Stimulated activated CD8-positive, alpha-beta memory T cell treated with anti-CD3 and anti-CD28 coated beads, Interleukin-7, amount 100 ng/mL, for 4 hours (primary cell): Measurements from ENCODE around the gene INSL3.
"Not testable (repeated sequence)": the region's sequence is repeated elsewhere in the genome, so short reads cannot be mapped to it uniquely, and the experiment has no call there.

Source experiments
- DNase-seq, 2 donors: peaks; one replicate each; pipeline ENCODE4 v3.0.0-alpha.2; 2020; ENCODE audit warnings: low read depth in 2 of 2

INSL3 gene

GRCh38 chr19:17784201-17785008 is 36.9 kb downstream of the INSL3 start:
- DNase-seq, result peak; percentile 43 to 57

- not testable (repeated sequence) for DNase-seq
Measured at GRCh38 chr19:17783721-17784120, 37.6 kb downstream of the INSL3 start.

GRCh38 chr19:17780781-17781180 is 40.5 kb downstream of the INSL3 start:
- DNase-seq, result no peak

DNA sequence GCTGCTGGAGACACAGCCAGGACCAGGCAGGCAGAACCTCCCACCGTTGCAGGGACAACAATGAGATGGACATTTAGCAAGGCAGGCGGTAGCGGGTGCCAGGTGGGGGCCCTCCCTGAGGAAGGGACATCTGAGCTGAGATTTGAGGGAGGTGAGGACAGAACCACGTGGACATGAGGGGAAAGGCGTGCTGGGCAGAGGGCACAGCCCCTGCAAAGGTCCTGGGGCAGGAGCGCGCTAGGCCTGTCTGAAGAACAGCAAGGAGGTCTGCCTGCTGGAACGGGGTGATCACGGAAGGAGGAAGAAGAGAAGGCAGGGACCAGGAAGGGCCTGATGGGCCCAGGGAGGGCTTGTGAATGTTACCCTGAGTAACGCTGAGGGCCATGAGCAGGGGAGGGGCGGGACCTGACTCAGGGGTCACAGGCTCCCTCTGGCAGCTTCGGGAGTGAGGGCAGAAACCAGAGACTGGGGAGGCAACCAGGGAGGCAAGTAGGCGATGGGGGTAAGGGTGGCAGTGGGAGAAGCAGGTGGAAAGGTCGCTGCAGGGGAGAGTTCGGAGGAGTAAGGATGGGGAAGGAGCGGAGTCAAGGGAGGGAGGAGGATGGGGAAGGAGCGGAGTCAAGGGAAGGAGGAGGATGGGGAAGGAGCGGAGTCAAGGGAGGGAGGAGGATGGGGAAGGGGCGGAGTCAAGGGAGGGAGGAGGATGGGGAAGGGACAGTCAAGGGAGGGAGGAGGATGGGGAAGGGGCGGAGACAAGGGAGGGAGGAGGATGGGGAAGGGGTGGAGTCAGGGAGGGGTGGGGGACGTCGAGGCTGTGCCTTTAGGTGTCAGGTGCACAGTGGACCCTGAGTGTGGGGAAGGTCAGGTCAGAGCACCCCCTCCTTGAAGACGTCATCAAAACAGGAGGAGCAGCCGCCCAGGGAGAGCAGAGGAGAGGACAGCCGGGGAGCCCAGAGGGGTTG is 42.1 kb downstream of the INSL3 start:
- DNase-seq, result no peak

GRCh38 chr19:17778251-17778967 is 42.9 kb downstream of the INSL3 start:
- DNase-seq, result no peak

- DNase-seq, result not testable (repeated sequence)
Measured at GRCh38 chr19:17777840-17778239, 43.5 kb downstream of the INSL3 start.

DNA sequence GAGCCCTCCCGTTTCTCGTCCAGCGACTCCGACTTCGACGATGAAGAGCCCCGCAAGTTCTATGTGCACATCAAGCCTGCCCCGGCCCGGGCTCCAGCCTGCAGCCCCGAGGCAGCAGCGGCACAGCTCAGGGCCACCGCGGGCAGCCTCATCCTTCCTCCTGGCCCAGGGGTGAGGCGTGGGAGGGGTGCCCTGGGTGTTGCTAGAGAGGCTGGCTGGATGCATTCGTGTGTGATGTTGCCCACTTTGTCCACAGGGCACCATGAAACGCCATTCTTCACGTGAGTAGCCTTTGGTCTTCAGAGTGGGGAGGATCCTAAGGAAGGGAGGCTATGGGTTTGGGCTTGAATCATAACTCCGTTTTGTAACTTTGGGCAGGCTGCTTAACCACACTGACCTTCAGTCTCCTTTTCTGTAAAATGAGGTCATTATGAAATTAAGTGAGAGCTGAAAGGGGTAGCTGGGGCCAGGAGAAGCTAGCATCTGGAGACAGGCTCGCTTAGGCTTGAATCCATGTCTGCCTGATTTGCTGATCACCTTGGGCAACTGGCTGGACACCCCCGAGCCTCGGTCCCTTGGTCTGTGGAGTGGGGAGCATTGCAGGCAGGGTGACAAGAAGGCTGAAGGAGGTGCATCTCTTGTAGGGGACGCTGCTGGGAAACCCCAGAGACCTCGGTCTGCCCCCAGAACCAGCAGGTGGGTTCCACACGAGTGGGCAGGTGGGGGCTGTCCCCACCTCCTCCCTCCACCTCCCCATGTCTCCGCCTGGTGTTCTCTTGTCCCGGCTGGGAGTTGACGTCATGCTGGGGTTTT is 45.1 kb downstream of the INSL3 start:
- no peak for DNase-seq

- no peak for DNase-seq
Measured at GRCh38 chr19:17775245-17775927, 45.9 kb downstream of the INSL3 start.

- no peak for DNase-seq
Measured at GRCh38 chr19:17772172-17772571, 49.1 kb downstream of the INSL3 start.

DNA sequence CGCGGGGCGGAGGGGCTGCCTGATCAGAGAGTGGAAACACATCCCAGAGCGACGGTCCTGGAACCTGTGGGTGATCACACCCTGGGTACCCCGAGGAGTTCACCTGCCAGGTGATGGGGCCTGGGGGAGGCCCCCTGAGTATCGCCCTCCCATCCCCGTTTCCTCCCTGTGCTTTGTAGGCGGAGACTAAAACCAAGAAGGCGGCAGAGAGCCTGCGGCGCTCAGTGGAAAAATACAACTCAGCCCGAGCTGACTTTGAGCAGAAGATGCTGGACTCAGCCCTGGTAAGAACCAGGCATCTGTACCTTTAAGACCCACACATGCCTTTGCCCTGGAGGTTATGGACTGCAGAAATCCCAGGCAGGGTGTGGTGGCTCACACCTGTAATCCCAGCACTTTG is 50.7 kb downstream of the INSL3 start:
- DNase-seq, result no peak

- DNase-seq, result no peak
Measured at GRCh38 chr19:17767559-17767958, 53.8 kb downstream of the INSL3 start.

DNA sequence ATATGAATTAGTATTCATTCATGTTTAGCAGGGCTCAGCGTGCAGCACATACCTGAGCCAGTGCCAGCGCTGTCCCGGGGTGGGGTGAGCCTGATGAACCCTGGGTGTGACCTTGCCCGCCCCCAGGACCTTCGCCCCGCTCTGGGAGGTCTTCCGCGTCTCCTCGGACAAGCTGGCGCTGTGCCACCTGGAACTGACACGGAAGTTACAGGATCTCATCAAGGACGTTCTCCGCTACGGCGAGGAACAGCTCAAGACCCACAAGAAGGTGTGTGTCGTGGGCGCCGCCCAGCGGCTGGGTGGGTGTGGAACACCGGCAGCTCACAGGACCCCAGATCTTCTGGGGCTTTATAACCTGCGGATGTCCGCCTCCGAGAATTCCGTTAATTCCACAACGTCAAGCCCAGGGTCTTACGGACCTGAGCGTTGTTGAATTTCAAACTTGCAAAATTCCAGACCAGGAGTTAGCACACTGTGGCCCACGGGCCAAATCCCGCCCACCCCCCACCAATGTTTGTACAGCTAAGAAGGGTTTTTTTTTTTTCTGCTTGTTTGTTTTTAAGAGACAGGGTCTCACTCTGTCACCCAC is 54.7 kb downstream of the INSL3 start:
- DNase-seq, result no peak
